CD4-positive, CD25-positive, alpha-beta regulatory T cell (primary cell): Measurements from ENCODE around the gene SPDYE11. TPM values are rescaled to one million over a fixed set of nuclear protein-coding genes. Genes with fewer than 3 reads are reported as not detected.
"Not testable (repeated sequence)": the region's sequence is repeated elsewhere in the genome, so short reads cannot be mapped to it uniquely, and the experiment has no call there.

ENCODE experiments used
- ATAC-seq, 2 donors: fragments of 150-1000 bp; cut with Tn5 transposase; one replicate each; pipeline ENCODE4 v1.10.0; 2021; ENCODE audit warnings: low read depth in 2 of 2, moderate number of reproducible peaks in 2 of 2, moderate library complexity in 1 of 2
- DNase-seq, 3 donors: peaks; one replicate each; pipeline versions ENCODE4 v3.0.0 to v3.0.0-alpha.2; 2012 to 2022; ENCODE audit warnings: mixed read lengths in 1 of 3
- H3K27ac ChIP-seq: one replicate; pipeline ENCODE4 v1.7.0; 2013; ENCODE audit warnings: mild to moderate bottlenecking, low read length; ENCODE audit not compliant: insufficient read depth, poor library complexity, severe bottlenecking
- H3K27me3 ChIP-seq: one replicate; pipeline ENCODE4 v1.7.0; 2013; ENCODE audit warnings: low read length; ENCODE audit not compliant: control insufficient read depth, insufficient read depth
- H3K36me3 ChIP-seq: one replicate; pipeline ENCODE4 v1.7.0; 2013; ENCODE audit warnings: mild to moderate bottlenecking, low read length, moderate library complexity; ENCODE audit not compliant: control insufficient read depth, insufficient read depth
- H3K4me1 ChIP-seq: 2 replicates; pipeline ENCODE4 v1.7.0; 2013; ENCODE audit warnings: mild to moderate bottlenecking, low read length; ENCODE audit not compliant: insufficient read depth, control insufficient read depth, poor library complexity, severe bottlenecking
- H3K4me3 ChIP-seq: one replicate; pipeline ENCODE4 v1.7.0; 2013; ENCODE audit warnings: low read depth, mild to moderate bottlenecking, low read length, moderate library complexity
- H3K9me3 ChIP-seq, 2 experiments: 1 replicate in 1 of 2; 2 replicates in 1 of 2; pipeline ENCODE4 v1.7.0; 2013; ENCODE audit warnings: low read length in 2 of 2, mild to moderate bottlenecking in 1 of 2, moderate library complexity in 1 of 2; ENCODE audit not compliant: control insufficient read depth in 2 of 2
- H3K27ac Mint-ChIP-seq, 3 donors: one replicate each; pipeline ENCODE4 v1.8.0; 2020 to 2022; ENCODE audit warnings: mild to moderate bottlenecking in 3 of 3, mixed read lengths in 3 of 3, moderate library complexity in 2 of 3
- H3K27me3 Mint-ChIP-seq: one replicate; pipeline ENCODE4 v1.8.0; 2022; ENCODE audit warnings: mild to moderate bottlenecking, mixed read lengths
- H3K36me3 Mint-ChIP-seq: one replicate; pipeline ENCODE4 v1.8.0; 2020; ENCODE audit warnings: mixed read lengths
- H3K4me1 Mint-ChIP-seq, 4 donors: one replicate each; pipeline ENCODE4 v1.8.0; 2020 to 2022; ENCODE audit warnings: mixed read lengths in 4 of 4, mild to moderate bottlenecking in 1 of 4
- H3K4me3 Mint-ChIP-seq, 4 donors: one replicate each; pipeline ENCODE4 v1.8.0; 2020 to 2022; ENCODE audit warnings: mild to moderate bottlenecking in 4 of 4, mixed read lengths in 4 of 4, moderate library complexity in 3 of 4
- H3K9me3 Mint-ChIP-seq, 7 donors: one replicate each; pipeline ENCODE4 v1.8.0; 2020 to 2022; ENCODE audit warnings: mixed read lengths in 7 of 7, mild to moderate bottlenecking in 3 of 7, moderate library complexity in 2 of 7
- polyA plus RNA-seq, 4 donors: library from polyadenylated mRNA; unstranded; fragments of 300-500 nt; fragmentation: Illumina TruSeq; gene quantifications; one replicate each; pipeline ENCODE4 v1.2.3, GENCODE V29; 2021
- total RNA-seq: library from RNA; stranded (reverse); gene quantifications from one replicate; pipeline ENCODE4 v1.2.3, GENCODE V29; 2022

SPDYE11 gene
- not detected for total RNA-seq
- under 1 TPM in 1 of 4 donors, not detected in 3; 0.15 TPM for polyA plus RNA-seq

- H3K27me3 Mint-ChIP-seq, H3K4me3 Mint-ChIP-seq, H3K36me3 Mint-ChIP-seq: not testable (repeated sequence)
Observed at GRCh38 chr7:73057811-73058210, at the start of gene SPDYE11. Gene SPDYE11, minus strand, starts transcription at chr7:73057911. Its CDS starts 1,800 bp downstream, at chr7:73056111.

GRCh38 chr7:73085938-73086337 is 28.2 kb upstream of the SPDYE11 start, which contains the start of gene SPDYE9:
Gene SPDYE9, minus strand, starts transcription at chr7:73086038. Its CDS starts 1,800 bp downstream, at chr7:73084238.
- not testable (repeated sequence) for H3K4me1 ChIP-seq, H3K27me3 ChIP-seq, ATAC-seq, H3K27ac ChIP-seq, H3K36me3 ChIP-seq, H3K27ac Mint-ChIP-seq, H3K36me3 Mint-ChIP-seq, H3K9me3 Mint-ChIP-seq, H3K27me3 Mint-ChIP-seq, H3K4me1 Mint-ChIP-seq, H3K9me3 ChIP-seq, DNase-seq, H3K4me3 Mint-ChIP-seq, H3K4me3 ChIP-seq

More at GRCh38 chr7:73057811-73058210, at the start of gene SPDYE11:
- H3K4me3 ChIP-seq, DNase-seq, H3K9me3 Mint-ChIP-seq, H3K4me1 Mint-ChIP-seq, H3K4me1 ChIP-seq, H3K9me3 ChIP-seq, H3K27ac ChIP-seq, H3K36me3 ChIP-seq, H3K27ac Mint-ChIP-seq, H3K27me3 ChIP-seq, ATAC-seq: not testable (repeated sequence)

- ATAC-seq, H3K4me1 Mint-ChIP-seq, H3K36me3 ChIP-seq, H3K36me3 Mint-ChIP-seq, H3K9me3 ChIP-seq, H3K27ac Mint-ChIP-seq, H3K27me3 ChIP-seq, H3K27ac ChIP-seq, H3K4me1 ChIP-seq, H3K9me3 Mint-ChIP-seq, DNase-seq, H3K4me3 Mint-ChIP-seq, H3K4me3 ChIP-seq, H3K27me3 Mint-ChIP-seq: not testable (repeated sequence)
Observed at GRCh38 chr7:73029666-73030065, 28.0 kb downstream of the SPDYE11 start, which contains the start of gene SPDYE8. Gene SPDYE8, minus strand, starts transcription at chr7:73029766. Its CDS starts 1,800 bp downstream, at chr7:73027966.

GRCh38 chr7:73006491-73006890 is 51.2 kb downstream of the SPDYE11 start:
- ATAC-seq, H3K27ac Mint-ChIP-seq, H3K9me3 ChIP-seq, H3K27me3 ChIP-seq, H3K36me3 Mint-ChIP-seq, DNase-seq, H3K9me3 Mint-ChIP-seq, H3K27me3 Mint-ChIP-seq, H3K36me3 ChIP-seq, H3K4me1 ChIP-seq, H3K27ac ChIP-seq: not testable (repeated sequence)
- peak overlapping the region in 1 of 4 donors; percentile 73 for H3K4me3 Mint-ChIP-seq
- H3K4me3 ChIP-seq: peak overlapping the region; percentile 52
- H3K4me1 Mint-ChIP-seq: peaks cover 0 to 14% (median 4%) of the 10 kb centered on the region in 4 donors

- H3K9me3 Mint-ChIP-seq, H3K27me3 ChIP-seq, H3K9me3 ChIP-seq, H3K36me3 Mint-ChIP-seq, H3K4me1 ChIP-seq, H3K36me3 ChIP-seq, H3K27me3 Mint-ChIP-seq: not testable (repeated sequence)
- Mint-ChIP-seq H3K27ac (peak overlapping the region; percentile 98 to 99 (median 99)), H3K4me3 (peak overlapping the region; percentile 95 to 100 (median 97)), H3K4me1 (peaks cover 0 to 14% (median 4%) of the 10 kb centered on the region in 4 donors)
- DNase-seq: peak; percentile 88 to 92 (median 90)
- peak; percentile 83 to 87 for ATAC-seq
- H3K27ac ChIP-seq: peak overlapping the region; percentile 69
- peak overlapping the region; percentile 44 for H3K4me3 ChIP-seq
Observed at GRCh38 chr7:73005693-73006447, 51.8 kb downstream of the SPDYE11 start.

- not testable (repeated sequence) for H3K9me3 Mint-ChIP-seq
- peak; percentile 72 to 77 for ATAC-seq
Observed at GRCh38 chr7:73005356-73005692, 52.4 kb downstream of the SPDYE11 start.

GRCh38 chr7:72997887-72998468 is 59.7 kb downstream of the SPDYE11 start:
- H3K27ac ChIP-seq, H3K27ac Mint-ChIP-seq, H3K27me3 Mint-ChIP-seq, H3K36me3 ChIP-seq, H3K4me3 Mint-ChIP-seq, H3K4me1 Mint-ChIP-seq, H3K9me3 ChIP-seq, H3K27me3 ChIP-seq, H3K9me3 Mint-ChIP-seq, ATAC-seq, DNase-seq, H3K36me3 Mint-ChIP-seq, H3K4me1 ChIP-seq, H3K4me3 ChIP-seq: not testable (repeated sequence)

More at GRCh38 chr7:73005356-73005692, 52.4 kb downstream of the SPDYE11 start:
- H3K36me3 ChIP-seq, H3K27me3 ChIP-seq, H3K27me3 Mint-ChIP-seq, H3K4me1 ChIP-seq, H3K4me3 ChIP-seq, H3K36me3 Mint-ChIP-seq, H3K9me3 ChIP-seq: not testable (repeated sequence)
- Mint-ChIP-seq H3K4me3 (peak overlapping the region; percentile 95 to 100 (median 97)), H3K27ac (peak overlapping the region; percentile 98 to 99 (median 99)), H3K4me1 (peaks cover 0 to 14% (median 4%) of the 10 kb centered on the region in 4 donors)
- peak overlapping the region; percentile 69 for H3K27ac ChIP-seq
- peak in 1 of 3 donors; percentile 66 for DNase-seq
